SK-N-SH treated with all-trans-retinoic acid at 6 μM for 48 hours (cell line): ENCODE measurements around the gene SEC22A.
"Not testable (repeated sequence)": the region's sequence is repeated elsewhere in the genome, so short reads cannot be mapped to it uniquely, and the experiment has no call there.

Source experiments
- ATAC-seq: fragments of 200-7000 bp; cut with Tn5 transposase; 3 replicates; pipeline ENCODE4 v1.9.1; 2020; ENCODE audit warnings: mild to moderate bottlenecking, moderate library complexity
- ARNTL ChIP-seq: fragments of 450-650 bp; formaldehyde crosslinking; IDR thresholded peaks from 2 replicates; pipeline ENCODE4 v1.5.0; 2020; ENCODE audit warnings: low read depth, mild to moderate bottlenecking, moderate library complexity, borderline replicate concordance
- BACH2 ChIP-seq: fragments of 250-450 bp; sonication (Bioruptor Pico); IDR thresholded peaks from 2 replicates; pipeline ENCODE4 v1.9.0; 2021; ENCODE audit warnings: mild to moderate bottlenecking, borderline replicate concordance
- CREB5 ChIP-seq: fragments of 250-450 bp; sonication (Bioruptor Pico); IDR thresholded peaks from 2 replicates; pipeline ENCODE4 v1.5.1; 2020; ENCODE audit warnings: low read depth, mild to moderate bottlenecking, moderate library complexity
- CSDC2 ChIP-seq: fragments of 250-450 bp; sonication (Bioruptor Pico); IDR thresholded peaks from 2 replicates; pipeline ENCODE4 v1.5.0; 2020; ENCODE audit warnings: mild to moderate bottlenecking, moderate library complexity
- CSRNP3 ChIP-seq: fragments of 250-450 bp; sonication (Bioruptor Pico); IDR thresholded peaks from 2 replicates; pipeline ENCODE4 v1.5.1; 2021; ENCODE audit warnings: mild to moderate bottlenecking, moderate library complexity
- ESRRG ChIP-seq: fragments of 250-450 bp; sonication (Bioruptor Pico); IDR thresholded peaks from 2 replicates; pipeline ENCODE4 v1.6.1; 2021; ENCODE audit warnings: mild to moderate bottlenecking
- GLIS3 ChIP-seq: fragments of 250-450 bp; sonication (Bioruptor Pico); IDR thresholded peaks from 2 replicates; pipeline ENCODE4 v1.5.0; 2020; ENCODE audit warnings: mild to moderate bottlenecking, moderate library complexity
- OSR1 ChIP-seq: fragments of 250-450 bp; sonication (Bioruptor Pico); IDR thresholded peaks from 2 replicates; pipeline ENCODE4 v1.8.0; 2022; ENCODE audit warnings: moderate library complexity, mild to moderate bottlenecking, inconsistent platforms
- PATZ1 ChIP-seq: fragments of 250-450 bp; sonication (Bioruptor Pico); IDR thresholded peaks from 2 replicates; pipeline ENCODE4 v1.8.0; 2020; ENCODE audit warnings: mild to moderate bottlenecking, moderate library complexity, borderline replicate concordance
- PPARA ChIP-seq: fragments of 250-450 bp; sonication (Bioruptor Pico); IDR thresholded peaks from 2 replicates; pipeline ENCODE4 v1.5.0; 2020; ENCODE audit warnings: mild to moderate bottlenecking, borderline replicate concordance
- SNAI2 ChIP-seq: fragments of 250-450 bp; sonication (Bioruptor Pico); IDR thresholded peaks from 2 replicates; pipeline ENCODE4 v1.5.0; 2020; ENCODE audit warnings: mild to moderate bottlenecking, moderate library complexity
- TCF4 ChIP-seq: fragments of 250-450 bp; sonication (Bioruptor Pico); IDR thresholded peaks from 2 replicates; pipeline ENCODE4 v1.8.0; 2021; ENCODE audit warnings: mild to moderate bottlenecking, moderate library complexity, borderline replicate concordance
- TSHZ2 ChIP-seq: fragments of 250-450 bp; sonication (Bioruptor Pico); IDR thresholded peaks from 2 replicates; pipeline ENCODE4 v1.5.0; 2020; ENCODE audit warnings: mild to moderate bottlenecking, moderate library complexity
- ZFP3 ChIP-seq: fragments of 250-450 bp; sonication (Bioruptor Pico); IDR thresholded peaks from 2 replicates; pipeline ENCODE4 v1.5.0; 2020; ENCODE audit warnings: mild to moderate bottlenecking, moderate library complexity
- ZFP30 ChIP-seq: fragments of 450-650 bp; formaldehyde crosslinking; IDR thresholded peaks from 2 replicates; pipeline ENCODE4 v1.5.0; 2022; ENCODE audit warnings: mild to moderate bottlenecking, moderate library complexity
- ZNF565 ChIP-seq: fragments of 450-650 bp; formaldehyde crosslinking; conservative IDR thresholded peaks from 2 replicates; pipeline ENCODE4 v1.5.0; 2020; ENCODE audit warnings: low read depth, mild to moderate bottlenecking, moderate library complexity
- ZNF70 ChIP-seq: fragments of 450-650 bp; formaldehyde crosslinking; IDR thresholded peaks from 2 replicates; pipeline ENCODE4 v1.5.0; 2020; ENCODE audit warnings: mild to moderate bottlenecking, moderate library complexity

The SEC22A gene

GRCh38 chr3:123236902-123237301, 35.2 kb downstream of the SEC22A start:
- ATAC-seq, result no peak
- TF ChIP-seq SNAI2 (no peak), GLIS3 (CRISPR knock-in tag) (no peak), CSDC2 (CRISPR knock-in tag) (no peak), OSR1 (no peak), CREB5 (no peak)

GRCh38 chr3:123239186-123239585, 37.4 kb downstream of the SEC22A start:
- ATAC-seq, result not testable (repeated sequence)

GRCh38 chr3:123239756-123240155, 38.0 kb downstream of the SEC22A start:
- no peak for TF ChIP-seq SNAI2
- TF ChIP-seq CSDC2 (CRISPR knock-in tag), result no peak
- TF ChIP-seq TSHZ2 (CRISPR knock-in tag), result no peak
- TF ChIP-seq PPARA (CRISPR knock-in tag), result no peak
- no peak for TF ChIP-seq ESRRG (CRISPR knock-in tag)
- no peak for TF ChIP-seq ARNTL (CRISPR knock-in tag)
- TF ChIP-seq CREB5, result no peak
- no peak for TF ChIP-seq ZNF70 (CRISPR knock-in tag)
- no peak for TF ChIP-seq ZFP3 (CRISPR knock-in tag)
- no peak for ATAC-seq

GRCh38 chr3:123244128-123244527, 42.4 kb downstream of the SEC22A start:
- no peak for ATAC-seq

More at GRCh38 chr3:123244128-123244527, 42.4 kb downstream of the SEC22A start:
- TF ChIP-seq TSHZ2 (CRISPR knock-in tag) (no peak), BACH2 (CRISPR knock-in tag) (no peak), OSR1 (no peak), ZNF565 (CRISPR knock-in tag) (no peak), ZNF70 (CRISPR knock-in tag) (no peak), ARNTL (CRISPR knock-in tag) (no peak), PATZ1 (CRISPR knock-in tag) (no peak), TCF4 (CRISPR knock-in tag) (no peak), ZFP30 (CRISPR knock-in tag) (no peak), CSRNP3 (CRISPR knock-in tag) (no peak), PPARA (CRISPR knock-in tag) (no peak), SNAI2 (no peak), CSDC2 (CRISPR knock-in tag) (no peak)
